ENCODE data around the gene RBM15B.

Gene RBM15B

GRCh38 chr3:51384055-51384725, 6.9 kb upstream of the RBM15B start:
- H3K27ac ChIP-seq = peak overlapping the region; percentile 94
- TF ChIP-seq CTCF (conservative IDR thresholded peaks at IDR 0.05) = no peak

DNA sequence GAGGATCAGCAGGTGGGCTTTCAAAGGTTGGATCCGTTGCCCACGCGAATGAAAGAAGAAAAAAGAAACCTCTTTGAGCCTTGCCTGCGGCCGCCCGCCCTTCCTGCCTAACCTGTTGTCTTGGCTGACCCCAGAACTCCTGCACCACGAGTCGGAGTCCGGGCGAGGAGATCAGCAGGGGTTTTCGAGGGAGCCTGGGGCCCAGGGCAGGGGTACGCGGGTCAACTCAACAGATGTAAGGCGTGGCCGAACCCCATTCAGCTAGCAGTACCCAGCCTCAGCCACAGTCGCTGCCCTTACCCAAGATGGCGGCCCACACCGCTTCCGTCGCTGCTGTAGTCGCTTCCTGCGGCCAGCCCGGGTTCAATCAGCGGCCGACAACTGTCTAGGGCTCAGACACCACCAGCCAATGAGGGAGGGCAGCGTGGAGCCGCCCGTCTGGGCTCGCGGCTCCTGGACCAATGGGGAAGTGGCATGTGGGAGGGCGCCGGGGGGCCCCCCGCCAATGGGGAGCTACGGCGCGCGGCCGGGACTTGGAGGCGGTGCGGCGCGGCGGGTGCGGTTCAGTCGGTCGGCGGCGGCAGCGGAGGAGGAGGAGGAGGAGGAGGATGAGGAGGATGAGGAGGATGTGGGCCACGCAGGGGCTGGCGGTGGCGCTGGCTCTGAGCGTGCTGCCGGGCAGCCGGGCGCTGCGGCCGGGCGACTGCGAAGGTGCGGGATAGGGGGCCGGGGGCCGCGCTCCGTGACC, 6.2 kb upstream of the RBM15B start, which contains the start of gene MANF:
MANF (plus strand) TSS at position 566 of the 748 bp plus-strand sequence; CDS start at position 618, 52 bp downstream.
- peak within 1 kb of the TSS; percentile 94 for H3K27ac ChIP-seq
- no peak for TF ChIP-seq CTCF (conservative IDR thresholded peaks at IDR 0.05)

- TF ChIP-seq CTCF (conservative IDR thresholded peaks at IDR 0.05) = no peak
- peak overlapping the region; percentile 94 for H3K27ac ChIP-seq
Measured at GRCh38 chr3:51385621-51386091, 5.4 kb upstream of the RBM15B start.

DNA sequence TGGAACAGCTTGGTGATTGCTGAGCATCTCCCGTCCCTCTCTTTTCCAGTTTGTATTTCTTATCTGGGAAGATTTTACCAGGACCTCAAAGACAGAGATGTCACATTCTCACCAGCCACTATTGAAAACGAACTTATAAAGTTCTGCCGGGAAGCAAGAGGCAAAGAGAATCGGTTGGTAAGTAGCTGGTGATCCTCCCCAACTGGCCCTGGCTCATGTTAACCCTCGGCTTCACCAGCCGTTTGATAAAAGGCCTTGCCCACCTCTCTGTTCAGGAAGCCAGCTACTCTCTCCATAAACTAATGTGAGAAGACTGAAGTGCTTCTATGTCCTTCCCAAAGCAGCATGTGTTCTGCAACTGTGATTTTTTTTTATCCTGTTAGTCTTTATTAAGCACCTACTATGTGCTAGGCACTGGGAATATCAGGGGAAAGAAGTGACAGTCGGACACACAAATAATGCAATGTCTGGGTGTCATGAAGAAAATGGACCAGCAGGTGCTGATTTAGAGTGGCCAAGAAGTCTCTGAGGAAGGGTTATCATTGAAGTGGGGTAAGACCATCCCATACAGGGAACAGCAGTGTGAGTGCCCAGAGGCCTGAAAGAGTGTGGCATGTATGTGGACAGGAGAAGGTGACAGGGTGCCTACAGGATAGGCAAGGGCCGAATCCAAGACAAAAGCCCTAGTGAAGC, 4.8 kb upstream of the RBM15B start:
- no peak for TF ChIP-seq CTCF (conservative IDR thresholded peaks at IDR 0.05)
- peak overlapping the region; percentile 94 for H3K27ac ChIP-seq

GRCh38 chr3:51386852-51387229, 4.2 kb upstream of the RBM15B start:
- TF ChIP-seq CTCF (conservative IDR thresholded peaks at IDR 0.05) = no peak
- H3K27ac ChIP-seq = peak overlapping the region; percentile 94

GRCh38 chr3:51387281-51387680, 3.8 kb upstream of the RBM15B start:
- H3K27ac ChIP-seq = peak overlapping the region; percentile 94

GRCh38 chr3:51388286-51389029, 2.6 kb upstream of the RBM15B start:
- TF ChIP-seq CTCF (conservative IDR thresholded peaks at IDR 0.05) = peak; percentile 75
- H3K27ac ChIP-seq = peak overlapping the region; percentile 94

Measured in VCaP (cell line).